GM18907 (cell line): ENCODE data around the gene PSMD4.
A peak's percentile ranks its signal among the peaks of the same experiment; 100 is the strongest.
"Not testable (repeated sequence)": the region's sequence is repeated elsewhere in the genome, so short reads cannot be mapped to it uniquely, and the experiment has no call there.

Experiments
- ATAC-seq: cut with Tn5 transposase; IDR thresholded peaks from one replicate; pipeline ENCODE4 v1.9.1; 2021; ENCODE audit warnings: mild to moderate bottlenecking, moderate library complexity; ENCODE audit not compliant: unreplicated experiment

Gene PSMD4

GRCh38 chr1:151254217-151255213 lies at the start of gene PSMD4:
PSMD4 (plus strand) TSS chr1:151254734; CDS start chr1:151254783, 49 bp downstream.
- peak; percentile 90 for ATAC-seq

- not testable (repeated sequence) for ATAC-seq
These were observed 49.1 kb upstream of the PSMD4 start for GRCh38 chr1:151205381-151205965.

GRCh38 chr1:151210830-151211229 lies 43.7 kb upstream of the PSMD4 start:
- ATAC-seq: no peak

GRCh38 chr1:151211972-151212705 lies 42.4 kb upstream of the PSMD4 start:
- no peak for ATAC-seq

- ATAC-seq: no peak
These were observed 41.0 kb upstream of the PSMD4 start for GRCh38 chr1:151213560-151213959.

- no peak for ATAC-seq
These were observed 32.9 kb upstream of the PSMD4 start for GRCh38 chr1:151221616-151222015.

- ATAC-seq: no peak
These were observed 32.4 kb upstream of the PSMD4 start for GRCh38 chr1:151222130-151222529.

- no peak for ATAC-seq
These were observed 19.3 kb upstream of the PSMD4 start for GRCh38 chr1:151235235-151235634.

- no peak for ATAC-seq
These were observed 16.7 kb upstream of the PSMD4 start for GRCh38 chr1:151237678-151238466.

GRCh38 chr1:151238467-151238739 lies 16.1 kb upstream of the PSMD4 start:
- no peak for ATAC-seq

GRCh38 chr1:151242442-151242841 lies 12.1 kb upstream of the PSMD4 start:
- ATAC-seq: no peak

GRCh38 chr1:151243683-151244216 lies 10.8 kb upstream of the PSMD4 start:
- no peak for ATAC-seq

- ATAC-seq: no peak
These were observed 7.7 kb upstream of the PSMD4 start for GRCh38 chr1:151246786-151247185.

- peak; percentile 45 for ATAC-seq
These were observed 2.7 kb upstream of the PSMD4 start for GRCh38 chr1:151251656-151252470.

GRCh38 chr1:151255381-151255780 lies 847 bp downstream of the PSMD4 start:
- no peak for ATAC-seq

GRCh38 chr1:151259351-151259750 lies 4.8 kb downstream of the PSMD4 start:
- no peak for ATAC-seq

- no peak for ATAC-seq
These were observed 11.1 kb downstream of the PSMD4 start for GRCh38 chr1:151265446-151266236.

- no peak for ATAC-seq
These were observed 11.8 kb downstream of the PSMD4 start for GRCh38 chr1:151266315-151266714.

- ATAC-seq: no peak
These were observed 12.3 kb downstream of the PSMD4 start for GRCh38 chr1:151266821-151267220.
